Endothelial cell of umbilical vein (primary cell): ENCODE measurements around the gene ATP1A4. TPM values are rescaled to one million over a fixed set of nuclear protein-coding genes. Genes with fewer than 3 reads are reported as not detected.

Experiments used
- BruUV-seq: library from RNA; stranded (reverse); fragments of 400-500 nt; replicated peaks from 2 replicates; lab custom pipeline; 2021; lab: Mats Ljungman, UMichigan
- CTCF ChIA-PET: fragments of 300-600, 350-600 bp; sonication (Branson Sonifier 250); formaldehyde crosslinking; loops from one replicate; lab custom pipeline; 2021; ENCODE audit warnings: antibody characterized with exemption, inconsistent platforms; lab: Charles Lee
- POLR2A ChIA-PET: fragments of 300-600, 350-600 bp; sonication (Branson Sonifier 250); formaldehyde crosslinking; loops from one replicate; lab custom pipeline; 2021; ENCODE audit warnings: antibody characterized with exemption, inconsistent platforms; lab: Charles Lee
- DNase-seq: peaks from one replicate; pipeline ENCODE4 v3.0.0-alpha.2; 2011; ENCODE audit warnings: low read depth, low spot score
- FAIRE-seq: peaks from 2 replicates; lab custom pipeline; 2011; peaks lifted over from hg19 to GRCh38; lab: Jason Lieb, UNC
- H2AFZ ChIP-seq: 2 replicates; pipeline ENCODE4 v1.6.0; 2012; ENCODE audit warnings: low read depth, low read length, control low read depth, inconsistent platforms
- H3K27ac ChIP-seq: 2 replicates; pipeline ENCODE4 v1.5.1; 2011; ENCODE audit warnings: low read depth, mild to moderate bottlenecking, control low read depth, low read length, moderate library complexity; ENCODE audit not compliant: insufficient read depth
- H3K27me3 ChIP-seq, 2 experiments: 2 replicates each; pipeline versions ENCODE4 v1.6.0 to v1.6.1; 2011; ENCODE audit warnings: low read length in 2 of 2, mixed read lengths in 1 of 2; ENCODE audit not compliant: control insufficient read depth in 2 of 2, insufficient read depth in 2 of 2
- H3K36me3 ChIP-seq, 2 experiments: 2 replicates in 1 of 2; 3 replicates in 1 of 2; pipeline ENCODE4 v1.5.1; 2011; ENCODE audit warnings: low read length in 2 of 2, mild to moderate bottlenecking in 1 of 2, moderate library complexity in 1 of 2; ENCODE audit not compliant: control insufficient read depth in 2 of 2, insufficient read depth in 2 of 2; ENCODE audit errors: extremely low read depth in 1 of 2
- H3K4me1 ChIP-seq: 3 replicates; pipeline ENCODE4 v1.5.1; 2011; ENCODE audit warnings: mild to moderate bottlenecking, low read length; ENCODE audit not compliant: control insufficient read depth, insufficient read depth; ENCODE audit errors: extremely low read depth
- H3K4me2 ChIP-seq: 2 replicates; pipeline ENCODE4 v1.6.1; 2011; ENCODE audit warnings: low read length, control low read depth, mixed read lengths; ENCODE audit not compliant: insufficient read depth
- H3K4me3 ChIP-seq, 3 experiments: fragments of 200-600 bp in 1 of 3; sonication (generic), shearing (Covaris generic) in 1 of 3; replicated peaks in 1 of 3; 2 replicates each; pipeline ENCODE4 v1.5.1; 2011 to 2016; ENCODE audit warnings: control low read depth in 3 of 3, low read length in 3 of 3, mild to moderate bottlenecking in 2 of 3, inconsistent platforms in 1 of 3, low read depth in 1 of 3, moderate library complexity in 1 of 3; ENCODE audit not compliant: insufficient read depth in 1 of 3
- H3K79me2 ChIP-seq: 2 replicates; pipeline ENCODE4 v1.6.0; 2012; ENCODE audit warnings: low read length, inconsistent platforms; ENCODE audit not compliant: control insufficient read depth, insufficient read depth
- H3K9ac ChIP-seq: replicated peaks from 2 replicates; pipeline ENCODE3; 2011; ENCODE audit warnings: low read length, control low read depth; ENCODE audit not compliant: insufficient read depth; ENCODE audit errors: extremely low read depth
- H3K9me1 ChIP-seq: replicated peaks from 3 replicates; pipeline ENCODE4 v1.6.0; 2011; ENCODE audit warnings: mild to moderate bottlenecking, low read length; ENCODE audit not compliant: control insufficient read depth, insufficient read depth; ENCODE audit errors: extremely low read depth
- H3K9me3 ChIP-seq: replicated peaks from 2 replicates; pipeline ENCODE4 v1.5.1; 2012; ENCODE audit warnings: low read length, inconsistent platforms; ENCODE audit not compliant: control insufficient read depth, insufficient read depth
- H4K20me1 ChIP-seq: replicated peaks from 2 replicates; pipeline ENCODE3; 2011; ENCODE audit warnings: mild to moderate bottlenecking, low read length; ENCODE audit not compliant: control insufficient read depth, insufficient read depth; ENCODE audit errors: extremely low read depth
- EZH2 ChIP-seq: IDR thresholded peaks from 2 replicates; pipeline ENCODE4 v1.6.1; 2012; ENCODE audit warnings: borderline replicate concordance, low read depth, mild to moderate bottlenecking, moderate library complexity, low read length, inconsistent platforms; ENCODE audit not compliant: severe bottlenecking
- FOS ChIP-seq: IDR thresholded peaks from 2 replicates; pipeline ENCODE4 v1.6.1; 2011; ENCODE audit warnings: mild to moderate bottlenecking, low read length, moderate library complexity, borderline replicate concordance; ENCODE audit not compliant: insufficient read depth
- GATA2 ChIP-seq: IDR thresholded peaks from 2 replicates; pipeline ENCODE4 v1.7.0; 2011; ENCODE audit warnings: low read depth, mild to moderate bottlenecking, moderate library complexity, mixed read lengths, low read length; ENCODE audit not compliant: insufficient read length, insufficient read depth
- JUN ChIP-seq: IDR thresholded peaks from 2 replicates; pipeline ENCODE4 v1.6.1; 2011; ENCODE audit warnings: borderline replicate concordance, low read depth; ENCODE audit not compliant: insufficient read length, insufficient read depth
- MAX ChIP-seq: IDR thresholded peaks from 2 replicates; pipeline ENCODE4 v1.6.1; 2011; ENCODE audit not compliant: insufficient read depth, insufficient read length
- MYC ChIP-seq: IDR thresholded peaks from one replicate; pipeline ENCODE4 v1.6.1; 2011; ENCODE audit warnings: mild to moderate bottlenecking, low read depth, low read length
- POLR2A ChIP-seq: IDR thresholded peaks from 2 replicates; pipeline ENCODE4 v1.6.1; 2012; ENCODE audit warnings: low read depth, mild to moderate bottlenecking, control low read depth, low read length
- POLR2AphosphoS5 ChIP-seq: IDR thresholded peaks from 2 replicates; pipeline ENCODE4 v1.6.1; 2012; ENCODE audit warnings: low read depth, mild to moderate bottlenecking, control low read depth, low read length, moderate library complexity; ENCODE audit not compliant: insufficient read depth
- dilution Hi-C: fragments of 300-500 bp; cut with MboI; formaldehyde crosslinking; loops from one replicate; pipeline ENCODE4 v1.15.0; 2019; ENCODE audit warnings: low sequenced_read_pairs; ENCODE audit not compliant: extremely low pct_ligation_motif_present
- intact Hi-C: fragments of 100-400 bp; cut with micrococcal nuclease; formaldehyde crosslinking; loops from one replicate; pipeline ENCODE4 v1.10.0; 2022
- polyA plus RNA-seq, 4 experiments: library from polyadenylated mRNA; depleted of rRNA in 3 of 4; stranded (reverse) in 3 of 4; unstranded in 1 of 4; fragments of >200 nt; gene quantifications; 2 replicates each; pipeline versions ENCODE4 v1.2.1 to v1.2.3, GENCODE V29; 2011 to 2012; ENCODE audit warnings: missing spikeins in 1 of 4
- total RNA-seq: library from RNA; stranded (reverse); gene quantifications from 2 replicates; pipeline ENCODE4 v1.2.3, GENCODE V29; 2021
- TF ChIP-seq, protein P1 (sequence below), 2 donors: IDR thresholded peaks; 1 replicate in 1 of 2; 2 replicates in 1 of 2; pipeline ENCODE4 v1.5.1; 2011; ENCODE audit warnings: low read length in 2 of 2, mild to moderate bottlenecking in 2 of 2, moderate library complexity in 2 of 2, control low read depth in 1 of 2, inconsistent platforms in 1 of 2, low read depth in 1 of 2; ENCODE audit not compliant: insufficient read depth in 1 of 2; ENCODE audit errors: extremely low read depth in 1 of 2

Gene ATP1A4
- total and polyA plus RNA-seq, 2 donors (not counting 3 experiments of a cell fraction or from before 2014, with no cell fraction given) = not detected

DNA sequence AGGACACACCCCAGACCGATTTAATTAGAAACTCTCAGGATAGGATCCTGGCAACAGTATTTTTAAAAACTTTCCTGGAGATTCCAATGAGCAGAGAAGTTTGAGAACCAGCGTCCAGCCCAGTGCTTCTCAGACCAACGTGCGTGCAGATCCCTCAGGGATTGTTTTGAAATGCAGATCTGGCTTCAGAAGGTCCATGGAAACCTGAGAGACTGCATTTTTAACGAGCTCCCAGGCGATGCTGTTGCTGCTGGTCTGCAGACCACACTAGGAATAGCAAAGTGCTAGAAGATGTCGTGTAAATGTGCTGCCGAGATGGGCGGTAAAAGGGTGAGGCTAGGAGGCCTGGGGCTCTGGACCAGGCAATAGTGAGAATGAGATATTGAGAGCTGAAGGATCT is 20.6 kb downstream of the ATP1A4 start:
- Histone ChIP-seq H3K4me3 (no peak overlapping the region), H3K9me3 (no peaks in the 10 kb centered on the region), H3K9ac (no peak overlapping the region), H3K4me1 (no peaks in the 10 kb centered on the region), H3K27me3 (peaks cover 5 to 17% of the 10 kb centered on the region in 2 experiments), H4K20me1 (no peaks in the 10 kb centered on the region), H2AFZ (no peak overlapping the region), H3K4me2 (no peak overlapping the region), H3K9me1 (no peaks in the 10 kb centered on the region), H3K27ac (no peak overlapping the region), H3K79me2 (no peaks in the 10 kb centered on the region), H3K36me3 (no peaks in the 10 kb centered on the region)
- ChIA-PET CTCF (interaction anchor here (1.3 to 1.4 kb wide), 2 partner anchors 23 to 80 kb away, joined by 4 read pairs; no protein-coding TSS in a partner anchor), POLR2A (no interaction called here)
- TF ChIP-seq MYC (no peak), MAX (no peak), GATA2 (no peak), FOS (no peak), POLR2A (no peak), POLR2AphosphoS5 (no peak), JUN (no peak), EZH2 (no peak)
- TF ChIP-seq, protein P1, sequence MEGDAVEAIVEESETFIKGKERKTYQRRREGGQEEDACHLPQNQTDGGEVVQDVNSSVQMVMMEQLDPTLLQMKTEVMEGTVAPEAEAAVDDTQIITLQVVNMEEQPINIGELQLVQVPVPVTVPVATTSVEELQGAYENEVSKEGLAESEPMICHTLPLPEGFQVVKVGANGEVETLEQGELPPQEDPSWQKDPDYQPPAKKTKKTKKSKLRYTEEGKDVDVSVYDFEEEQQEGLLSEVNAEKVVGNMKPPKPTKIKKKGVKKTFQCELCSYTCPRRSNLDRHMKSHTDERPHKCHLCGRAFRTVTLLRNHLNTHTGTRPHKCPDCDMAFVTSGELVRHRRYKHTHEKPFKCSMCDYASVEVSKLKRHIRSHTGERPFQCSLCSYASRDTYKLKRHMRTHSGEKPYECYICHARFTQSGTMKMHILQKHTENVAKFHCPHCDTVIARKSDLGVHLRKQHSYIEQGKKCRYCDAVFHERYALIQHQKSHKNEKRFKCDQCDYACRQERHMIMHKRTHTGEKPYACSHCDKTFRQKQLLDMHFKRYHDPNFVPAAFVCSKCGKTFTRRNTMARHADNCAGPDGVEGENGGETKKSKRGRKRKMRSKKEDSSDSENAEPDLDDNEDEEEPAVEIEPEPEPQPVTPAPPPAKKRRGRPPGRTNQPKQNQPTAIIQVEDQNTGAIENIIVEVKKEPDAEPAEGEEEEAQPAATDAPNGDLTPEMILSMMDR (IDR thresholded peaks at IDR 0.05; ENCODE audit: extremely low read depth in 1 of 2, insufficient read depth in 1 of 2, low read depth in 1 of 2, low read length in 2 of 2) = no peak
- DNase-seq (no peak), FAIRE-seq (no peak)
- no TSS peak for BruUV-seq
- intact Hi-C loops = no loop called here
- dilution Hi-C loops = no loop called here
